Activated CD8-positive, alpha-beta memory T cell treated with anti-CD3 and anti-CD28 coated beads, Interleukin-2, amount 50 U/mL, for 1 hour (primary cell): ENCODE data around the gene RHBDL2.
"Not testable (repeated sequence)": the region's sequence is repeated elsewhere in the genome, so short reads cannot be mapped to it uniquely, and the experiment has no call there.

Source experiments
- DNase-seq: peaks from one replicate; pipeline ENCODE4 v3.0.0-alpha.2; 2020; ENCODE audit errors: extremely low read depth

RHBDL2 gene

GRCh38 chr1:38932571-38932970 is 9.1 kb downstream of the RHBDL2 start:
- no peak for DNase-seq

GRCh38 chr1:38929476-38929875 is 12.2 kb downstream of the RHBDL2 start:
- DNase-seq: no peak

GRCh38 chr1:38929054-38929453 is 12.6 kb downstream of the RHBDL2 start:
- no peak for DNase-seq

GRCh38 chr1:38926091-38926490 is 15.5 kb downstream of the RHBDL2 start:
- no peak for DNase-seq

- DNase-seq: no peak
Observed at GRCh38 chr1:38925391-38925790, 16.2 kb downstream of the RHBDL2 start.

GRCh38 chr1:38923607-38924006 is 18.0 kb downstream of the RHBDL2 start:
- no peak for DNase-seq

- no peak for DNase-seq
Observed at GRCh38 chr1:38919130-38919529, 22.5 kb downstream of the RHBDL2 start.

GRCh38 chr1:38918568-38918967 is 23.1 kb downstream of the RHBDL2 start:
- DNase-seq: no peak

GRCh38 chr1:38917772-38918171 is 23.9 kb downstream of the RHBDL2 start:
- no peak for DNase-seq

- no peak for DNase-seq
Observed at GRCh38 chr1:38917337-38917736, 24.3 kb downstream of the RHBDL2 start.

GRCh38 chr1:38915352-38915948 is 26.2 kb downstream of the RHBDL2 start:
- no peak for DNase-seq

GRCh38 chr1:38914908-38915307 is 26.7 kb downstream of the RHBDL2 start:
- DNase-seq: not testable (repeated sequence)

GRCh38 chr1:38908821-38909220 is 32.8 kb downstream of the RHBDL2 start:
- no peak for DNase-seq

GRCh38 chr1:38905985-38906384 is 35.6 kb downstream of the RHBDL2 start:
- no peak for DNase-seq

- DNase-seq: no peak
Observed at GRCh38 chr1:38899560-38899959, 42.1 kb downstream of the RHBDL2 start.

GRCh38 chr1:38898653-38899230 is 42.9 kb downstream of the RHBDL2 start:
- no peak for DNase-seq

GRCh38 chr1:38896169-38896568 is 45.5 kb downstream of the RHBDL2 start:
- DNase-seq: no peak

- no peak for DNase-seq
Observed at GRCh38 chr1:38892976-38893375, 48.7 kb downstream of the RHBDL2 start.

GRCh38 chr1:38891753-38892152 is 49.9 kb downstream of the RHBDL2 start:
- no peak for DNase-seq

GRCh38 chr1:38889589-38889988 is 52.0 kb downstream of the RHBDL2 start:
- DNase-seq: no peak

- no peak for DNase-seq
Observed at GRCh38 chr1:38888423-38889333, 53.0 kb downstream of the RHBDL2 start.

GRCh38 chr1:38885092-38885491 is 56.5 kb downstream of the RHBDL2 start:
- no peak for DNase-seq

- DNase-seq: no peak
Observed at GRCh38 chr1:38881487-38881886, 60.1 kb downstream of the RHBDL2 start, which contains the start of gene GJA9. GJA9 (minus strand) TSS chr1:38881587; CDS start chr1:38876098, 5,489 bp downstream.
